Activated naive CD4-positive, alpha-beta T cell treated with anti-CD3 and anti-CD28 coated beads, Interleukin-2, amount 10 ng/mL, durations not matched to agents 7 days and 5 days (primary cell): ENCODE measurements around the gene AOC3.
"Not testable (repeated sequence)": the region's sequence is repeated elsewhere in the genome, so short reads cannot be mapped to it uniquely, and the experiment has no call there.

Experiments used
- CTCF ChIA-PET: fragments of 350-600 bp; sonication (Branson Sonifier 250); formaldehyde crosslinking; loops from one replicate; lab custom pipeline; 2021; ENCODE audit warnings: antibody characterized with exemption; lab: Charles Lee
- DNase-seq: peaks from one replicate; pipeline ENCODE4 v3.0.0-alpha.2; 2020
- H3K27ac Mint-ChIP-seq: one replicate; pipeline ENCODE4 v1.8.0; 2021; ENCODE audit warnings: mild to moderate bottlenecking, moderate library complexity, mixed read lengths
- H3K27me3 Mint-ChIP-seq: one replicate; pipeline ENCODE4 v1.8.0; 2021; ENCODE audit warnings: mild to moderate bottlenecking, mixed read lengths
- H3K36me3 Mint-ChIP-seq: one replicate; pipeline ENCODE4 v1.8.0; 2021; ENCODE audit warnings: mixed read lengths
- H3K4me1 Mint-ChIP-seq: one replicate; pipeline ENCODE4 v1.8.0; 2021; ENCODE audit warnings: mixed read lengths
- H3K4me3 Mint-ChIP-seq: one replicate; pipeline ENCODE4 v1.8.0; 2021; ENCODE audit warnings: mild to moderate bottlenecking, moderate library complexity, mixed read lengths
- H3K9me3 Mint-ChIP-seq: one replicate; pipeline ENCODE4 v1.8.0; 2021; ENCODE audit warnings: mixed read lengths

Gene AOC3

GRCh38 chr17:42866631-42867575 is 15.9 kb downstream of the AOC3 start:
- CTCF ChIA-PET: no interaction called here
- no peak for DNase-seq
- no peak overlapping the region for H3K27ac Mint-ChIP-seq
- peaks cover 32% of the 10 kb centered on the region for H3K27me3 Mint-ChIP-seq
- no peaks in the 10 kb centered on the region for H3K4me1 Mint-ChIP-seq
- peaks cover 3% of the 10 kb centered on the region for H3K9me3 Mint-ChIP-seq
- no peaks in the 10 kb centered on the region for H3K36me3 Mint-ChIP-seq
- no peak overlapping the region for H3K4me3 Mint-ChIP-seq

- H3K9me3 Mint-ChIP-seq, H3K4me3 Mint-ChIP-seq, H3K36me3 Mint-ChIP-seq, H3K4me1 Mint-ChIP-seq, H3K27ac Mint-ChIP-seq, CTCF ChIA-PET, DNase-seq: not testable (repeated sequence)
- peaks cover 32% of the 10 kb centered on the region for H3K27me3 Mint-ChIP-seq
Observed at GRCh38 chr17:42867694-42868261, 16.8 kb downstream of the AOC3 start.

GRCh38 chr17:42868338-42868737 is 17.3 kb downstream of the AOC3 start:
- Mint-ChIP-seq H3K9me3 (peaks cover 3% of the 10 kb centered on the region), H3K36me3 (no peaks in the 10 kb centered on the region), H3K27ac (no peak overlapping the region), H3K4me1 (no peaks in the 10 kb centered on the region), H3K4me3 (no peak overlapping the region), H3K27me3 (peaks cover 37% of the 10 kb centered on the region)
- CTCF ChIA-PET: no interaction called here
- DNase-seq: no peak

- peaks cover 21% of the 10 kb centered on the region for H3K27me3 Mint-ChIP-seq
- no peak overlapping the region for H3K27ac Mint-ChIP-seq
- CTCF ChIA-PET: no interaction called here
- peaks cover 3% of the 10 kb centered on the region for H3K9me3 Mint-ChIP-seq
- H3K4me3 Mint-ChIP-seq: no peak overlapping the region
- H3K36me3 Mint-ChIP-seq: no peaks in the 10 kb centered on the region
- H3K4me1 Mint-ChIP-seq: no peaks in the 10 kb centered on the region
- DNase-seq: no peak
Observed at GRCh38 chr17:42871647-42872046, 20.6 kb downstream of the AOC3 start.

GRCh38 chr17:42872251-42872965 is 21.4 kb downstream of the AOC3 start:
- Mint-ChIP-seq H3K4me3 (no peak overlapping the region), H3K27me3 (peaks cover 21% of the 10 kb centered on the region), H3K4me1 (no peaks in the 10 kb centered on the region), H3K9me3 (peaks cover 3% of the 10 kb centered on the region), H3K36me3 (no peaks in the 10 kb centered on the region), H3K27ac (no peak overlapping the region)
- CTCF ChIA-PET: interaction anchor here (0.5 kb wide), 1 partner anchor 25 kb away, joined by 3 read pairs; no protein-coding TSS in a partner anchor
- DNase-seq: no peak

GRCh38 chr17:42873315-42873714 is 22.3 kb downstream of the AOC3 start:
- Mint-ChIP-seq H3K27me3 (peaks cover 30% of the 10 kb centered on the region), H3K4me1 (no peaks in the 10 kb centered on the region), H3K9me3 (peaks cover 3% of the 10 kb centered on the region), H3K36me3 (no peaks in the 10 kb centered on the region), H3K4me3 (no peak overlapping the region), H3K27ac (no peak overlapping the region)
- no peak for DNase-seq
- CTCF ChIA-PET: no interaction called here

- H3K27ac Mint-ChIP-seq, CTCF ChIA-PET: not testable (repeated sequence)
Observed at GRCh38 chr17:42873932-42874695, 23.1 kb downstream of the AOC3 start.

DNA sequence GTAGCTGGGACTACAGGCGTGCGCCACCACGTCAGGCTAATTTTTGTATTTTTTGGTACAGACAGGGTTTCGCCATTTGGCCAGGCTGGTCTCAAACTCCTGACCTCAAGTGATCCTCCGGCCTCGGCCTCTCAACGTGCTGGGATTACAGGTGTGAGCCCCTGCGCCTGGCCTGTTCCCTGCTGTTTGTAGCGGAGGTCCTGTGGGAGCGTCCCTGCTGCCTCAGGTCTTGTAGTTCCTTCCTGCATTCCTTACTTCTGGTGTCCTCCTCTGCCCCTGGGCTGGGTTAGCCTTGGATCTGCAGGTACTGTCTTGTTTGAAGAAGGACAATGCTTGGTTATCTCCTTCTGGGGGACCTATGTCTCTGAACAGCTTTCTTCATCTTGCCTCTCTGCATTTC is 26.0 kb downstream of the AOC3 start:
- Mint-ChIP-seq H3K4me1 (no peaks in the 10 kb centered on the region), H3K27ac (no peak overlapping the region), H3K4me3 (no peak overlapping the region), H3K9me3 (no peaks in the 10 kb centered on the region), H3K36me3 (no peaks in the 10 kb centered on the region), H3K27me3 (peaks cover 39% of the 10 kb centered on the region)
- CTCF ChIA-PET: no interaction called here
- DNase-seq: no peak

More at GRCh38 chr17:42873932-42874695, 23.1 kb downstream of the AOC3 start:
- H3K36me3 Mint-ChIP-seq, H3K9me3 Mint-ChIP-seq, H3K4me1 Mint-ChIP-seq, DNase-seq, H3K4me3 Mint-ChIP-seq: not testable (repeated sequence)
- peaks cover 35% of the 10 kb centered on the region for H3K27me3 Mint-ChIP-seq

GRCh38 chr17:42878123-42878880 is 27.3 kb downstream of the AOC3 start:
- H3K27me3 Mint-ChIP-seq: peaks cover 38% of the 10 kb centered on the region
- no peaks in the 10 kb centered on the region for H3K36me3 Mint-ChIP-seq
- H3K4me1 Mint-ChIP-seq: no peaks in the 10 kb centered on the region
- no peak overlapping the region for H3K4me3 Mint-ChIP-seq
- no peak for DNase-seq
- no peak overlapping the region for H3K27ac Mint-ChIP-seq
- CTCF ChIA-PET: no interaction called here
- H3K9me3 Mint-ChIP-seq: no peaks in the 10 kb centered on the region

GRCh38 chr17:42878924-42879595 is 28.1 kb downstream of the AOC3 start:
- H3K4me1 Mint-ChIP-seq: no peaks in the 10 kb centered on the region
- H3K36me3 Mint-ChIP-seq: no peaks in the 10 kb centered on the region
- no peak overlapping the region for H3K4me3 Mint-ChIP-seq
- CTCF ChIA-PET: no interaction called here
- DNase-seq: no peak
- no peak overlapping the region for H3K27ac Mint-ChIP-seq
- H3K9me3 Mint-ChIP-seq: no peaks in the 10 kb centered on the region
- H3K27me3 Mint-ChIP-seq: peaks cover 36% of the 10 kb centered on the region

DNA sequence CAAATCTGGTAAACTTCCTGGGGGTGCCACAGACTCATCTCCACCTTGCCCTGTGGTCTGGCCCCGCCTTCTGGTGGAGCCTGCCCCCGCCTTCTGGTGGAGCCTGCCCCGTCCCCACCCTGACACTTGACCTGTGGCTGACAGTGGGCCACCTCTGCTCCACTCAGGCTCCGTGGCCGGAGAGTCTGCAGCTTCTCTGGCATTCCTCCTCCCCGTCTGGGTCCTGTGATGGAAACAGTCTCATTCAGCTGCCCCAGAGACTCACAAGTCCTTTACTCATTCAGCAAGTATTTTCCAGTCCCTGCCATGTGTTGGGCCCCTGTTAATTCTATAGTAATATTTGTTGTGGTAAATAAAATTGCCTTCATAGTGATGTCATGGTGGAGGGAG is 28.6 kb downstream of the AOC3 start:
- H3K27ac Mint-ChIP-seq: no peak overlapping the region
- peaks cover 40% of the 10 kb centered on the region for H3K27me3 Mint-ChIP-seq
- H3K4me1 Mint-ChIP-seq: no peaks in the 10 kb centered on the region
- no peaks in the 10 kb centered on the region for H3K36me3 Mint-ChIP-seq
- CTCF ChIA-PET: no interaction called here
- no peak for DNase-seq
- H3K4me3 Mint-ChIP-seq: no peak overlapping the region
- H3K9me3 Mint-ChIP-seq: no peaks in the 10 kb centered on the region

GRCh38 chr17:42880776-42881310 is 29.8 kb downstream of the AOC3 start:
- CTCF ChIA-PET: no interaction called here
- no peaks in the 10 kb centered on the region for H3K36me3 Mint-ChIP-seq
- H3K9me3 Mint-ChIP-seq: no peaks in the 10 kb centered on the region
- no peak overlapping the region for H3K4me3 Mint-ChIP-seq
- no peak for DNase-seq
- peaks cover 44% of the 10 kb centered on the region for H3K27me3 Mint-ChIP-seq
- H3K4me1 Mint-ChIP-seq: no peaks in the 10 kb centered on the region
- no peak overlapping the region for H3K27ac Mint-ChIP-seq

GRCh38 chr17:42881706-42882105 is 30.7 kb downstream of the AOC3 start:
- H3K27ac Mint-ChIP-seq, CTCF ChIA-PET, H3K9me3 Mint-ChIP-seq, H3K4me1 Mint-ChIP-seq, H3K36me3 Mint-ChIP-seq, DNase-seq, H3K4me3 Mint-ChIP-seq: not testable (repeated sequence)
- H3K27me3 Mint-ChIP-seq: peaks cover 46% of the 10 kb centered on the region
